ENCODE measurements around the gene APH1A.

The APH1A gene

DNA sequence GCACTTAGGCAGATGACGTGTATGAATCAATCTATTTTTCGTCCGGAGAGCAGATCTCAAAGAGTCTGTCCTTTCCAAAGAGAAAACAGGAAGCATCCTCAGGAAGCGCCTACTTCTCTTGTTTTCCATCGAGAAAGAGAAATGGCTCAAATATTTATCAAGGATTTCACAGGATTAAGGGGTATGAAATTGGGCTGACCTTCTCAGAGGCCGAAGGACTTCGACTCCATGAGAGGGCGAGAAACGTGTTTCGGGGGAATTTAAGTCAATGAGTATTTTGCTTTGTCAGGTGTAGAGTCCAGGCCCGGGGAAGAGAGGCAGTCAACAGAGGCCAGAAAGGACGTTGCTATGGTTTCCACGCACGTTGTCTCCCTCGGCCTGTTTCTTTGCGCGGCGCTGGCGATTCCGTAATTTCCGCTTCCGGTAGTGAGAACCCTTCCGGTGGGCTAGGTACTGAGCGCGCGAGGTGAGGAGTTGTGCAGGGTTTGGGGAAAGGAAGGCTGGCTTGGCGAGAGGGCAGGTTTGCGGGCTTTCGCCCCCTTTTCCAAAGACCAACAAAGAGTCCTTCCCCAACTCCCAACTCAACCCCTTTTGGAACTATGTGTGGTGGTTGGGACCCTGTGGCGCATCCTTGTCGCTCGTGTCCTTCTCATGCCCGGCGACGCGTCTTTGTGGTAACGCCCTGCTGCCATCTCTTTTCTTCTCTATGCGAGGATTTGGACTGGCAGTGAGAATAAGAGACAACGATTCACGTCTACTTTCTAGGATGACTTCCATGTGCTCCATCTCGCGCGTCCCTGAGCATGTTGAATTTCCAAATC lies 24.8 kb upstream of the APH1A start, which contains the start of gene MRPS21:
Gene MRPS21, plus strand, starts transcription at position 429 of the 821 bp plus-strand sequence. CDS start 506 bp downstream, outside the sequence.
- peak within 1 kb of the TSS; percentile 85 for H3K27ac ChIP-seq (ENCODE audit: low read depth, low read length)
- peaks cover 4 to 29% (median 11%) of the 10 kb centered on the region in 5 donors for H3K36me3 ChIP-seq (ENCODE audit: control insufficient read depth in 5 of 5, insufficient read depth in 5 of 5, low read length in 5 of 5)
- peak within 1 kb of the TSS; percentile 77 to 99 (median 90) for H3K4me3 ChIP-seq (ENCODE audit: low read depth in 1 of 5, low read length in 5 of 5)
- peak within 1 kb of the TSS; percentile 70 to 81 (median 75) for H3K9ac ChIP-seq (ENCODE audit: low read length in 5 of 5)
- no peaks in the 10 kb centered on the region for H3K27me3 ChIP-seq (ENCODE audit: control insufficient read depth in 5 of 5, insufficient read depth in 4 of 5, low read length in 5 of 5)
- no peaks in the 10 kb centered on the region for H3K9me3 ChIP-seq (ENCODE audit: control insufficient read depth in 5 of 5, low read length in 5 of 5)
- peaks cover 3 to 19% (median 16%) of the 10 kb centered on the region in 5 donors for H3K4me1 ChIP-seq (ENCODE audit: control insufficient read depth in 5 of 5, insufficient read depth in 5 of 5, low read length in 5 of 5)

DNA sequence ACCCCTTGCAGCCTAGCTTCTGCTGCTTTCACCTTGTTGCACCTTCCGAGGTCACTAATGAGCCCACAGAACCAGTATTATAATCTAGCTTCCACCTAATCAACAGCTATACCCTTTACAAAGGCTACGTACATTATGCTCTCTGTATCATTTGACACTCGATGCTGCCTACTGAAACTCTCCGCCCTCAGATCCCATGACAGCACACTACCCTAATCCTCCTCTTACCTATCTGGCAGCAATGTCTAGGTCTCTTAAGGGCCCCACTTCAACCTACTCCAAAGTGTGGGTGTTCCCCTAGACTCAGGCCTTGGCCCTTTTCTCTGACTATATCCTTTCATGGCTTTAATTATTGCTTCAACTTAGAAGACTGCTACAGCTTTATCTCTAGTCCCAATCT lies 20.0 kb upstream of the APH1A start:
- H3K27ac ChIP-seq (ENCODE audit: low read depth, low read length): no peak overlapping the region
- peaks cover 6 to 14% (median 11%) of the 10 kb centered on the region in 5 donors for H3K36me3 ChIP-seq (ENCODE audit: control insufficient read depth in 5 of 5, insufficient read depth in 5 of 5, low read length in 5 of 5)
- peaks cover 2 to 10% (median 7%) of the 10 kb centered on the region in 5 donors for H3K4me1 ChIP-seq (ENCODE audit: control insufficient read depth in 5 of 5, insufficient read depth in 5 of 5, low read length in 5 of 5)
- no peak overlapping the region for H3K9ac ChIP-seq (ENCODE audit: low read length in 5 of 5)
- H3K9me3 ChIP-seq (ENCODE audit: control insufficient read depth in 5 of 5, low read length in 5 of 5): no peaks in the 10 kb centered on the region
- no peak overlapping the region for H3K4me3 ChIP-seq (ENCODE audit: low read depth in 1 of 5, low read length in 5 of 5)
- H3K27me3 ChIP-seq (ENCODE audit: control insufficient read depth in 5 of 5, insufficient read depth in 4 of 5, low read length in 5 of 5): no peaks in the 10 kb centered on the region

DNA sequence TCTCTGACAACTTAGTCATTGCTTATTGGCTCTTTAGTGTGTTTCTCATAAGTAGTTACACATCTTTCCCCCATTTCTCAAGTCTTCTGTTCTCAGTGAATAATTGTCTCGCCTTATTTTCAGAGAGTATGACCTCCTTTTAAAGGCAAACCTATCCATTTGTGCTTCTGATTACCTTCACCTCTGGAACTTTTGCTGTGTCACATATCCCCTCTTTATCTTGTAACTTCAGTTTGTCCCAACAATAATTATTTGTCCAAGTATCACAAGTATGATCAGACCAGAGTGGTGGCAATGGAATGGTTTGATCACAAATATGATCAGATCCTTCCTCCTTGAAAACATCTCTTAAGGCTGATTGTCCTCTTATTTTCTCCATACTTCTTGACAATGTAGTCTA lies 19.6 kb upstream of the APH1A start:
- Histone ChIP-seq H3K9ac (ENCODE audit: low read length in 5 of 5) (no peak overlapping the region), H3K27ac (ENCODE audit: low read depth, low read length) (no peak overlapping the region), H3K4me3 (ENCODE audit: low read depth in 1 of 5, low read length in 5 of 5) (no peak overlapping the region), H3K27me3 (ENCODE audit: control insufficient read depth in 5 of 5, insufficient read depth in 4 of 5, low read length in 5 of 5) (no peaks in the 10 kb centered on the region), H3K4me1 (ENCODE audit: control insufficient read depth in 5 of 5, insufficient read depth in 5 of 5, low read length in 5 of 5) (peaks cover 2 to 6% (median 5%) of the 10 kb centered on the region in 5 donors), H3K36me3 (ENCODE audit: control insufficient read depth in 5 of 5, insufficient read depth in 5 of 5, low read length in 5 of 5) (peaks cover 6 to 14% (median 11%) of the 10 kb centered on the region in 5 donors), H3K9me3 (ENCODE audit: control insufficient read depth in 5 of 5, low read length in 5 of 5) (no peaks in the 10 kb centered on the region)

DNA sequence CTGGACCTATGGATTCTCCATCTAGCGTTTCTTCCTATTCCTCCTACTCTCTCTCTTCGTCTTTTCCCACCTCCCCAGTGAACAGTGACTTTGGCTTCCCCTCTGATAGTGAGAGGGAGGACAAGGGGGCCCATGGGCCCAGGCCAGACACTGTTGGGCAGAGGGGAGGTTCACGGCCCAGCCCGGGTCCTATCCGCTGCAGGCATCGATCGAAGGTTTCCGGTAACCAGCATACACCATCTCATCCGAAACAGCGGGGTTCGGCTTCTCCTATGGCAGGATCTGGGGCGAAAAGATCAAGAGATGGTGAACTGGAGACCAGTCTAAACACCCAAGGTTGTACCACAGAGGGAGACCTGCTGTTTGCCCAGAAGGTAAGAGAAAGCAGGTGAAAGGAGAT lies 14.4 kb upstream of the APH1A start:
- no peaks in the 10 kb centered on the region for H3K9me3 ChIP-seq (ENCODE audit: control insufficient read depth in 5 of 5, low read length in 5 of 5)
- peak overlapping the region in 2 of 5 donors; percentile 38 to 72 for H3K9ac ChIP-seq (ENCODE audit: low read length in 5 of 5)
- peak overlapping the region; percentile 21 to 85 (median 77) for H3K4me3 ChIP-seq (ENCODE audit: low read depth in 1 of 5, low read length in 5 of 5)
- H3K27me3 ChIP-seq (ENCODE audit: control insufficient read depth in 5 of 5, insufficient read depth in 4 of 5, low read length in 5 of 5): no peaks in the 10 kb centered on the region
- peaks cover 6 to 17% (median 11%) of the 10 kb centered on the region in 5 donors for H3K36me3 ChIP-seq (ENCODE audit: control insufficient read depth in 5 of 5, insufficient read depth in 5 of 5, low read length in 5 of 5)
- peaks cover 3 to 26% (median 24%) of the 10 kb centered on the region in 5 donors for H3K4me1 ChIP-seq (ENCODE audit: control insufficient read depth in 5 of 5, insufficient read depth in 5 of 5, low read length in 5 of 5)
- H3K27ac ChIP-seq (ENCODE audit: low read depth, low read length): no peak overlapping the region

DNA sequence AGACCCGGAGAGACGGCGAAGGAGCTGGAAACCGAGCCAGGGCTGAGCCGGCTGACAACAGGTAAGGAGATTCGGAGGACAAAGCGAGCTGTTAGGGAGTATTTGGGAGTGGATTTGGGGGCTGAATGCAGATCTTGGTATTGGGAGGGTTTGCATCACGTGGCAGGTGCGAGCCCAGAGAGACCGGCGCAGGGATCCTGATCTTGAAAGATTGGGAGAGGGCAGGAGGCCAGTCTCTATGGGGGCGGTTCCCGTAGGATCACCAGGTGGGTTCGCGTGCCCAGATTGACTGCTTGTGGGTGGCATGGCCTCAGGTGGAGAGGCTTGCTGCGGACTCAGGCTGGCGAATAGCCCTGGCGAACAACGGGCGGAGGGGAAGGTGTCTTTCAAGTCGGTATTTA lies 13.7 kb upstream of the APH1A start:
- Histone ChIP-seq H3K36me3 (ENCODE audit: control insufficient read depth in 5 of 5, insufficient read depth in 5 of 5, low read length in 5 of 5) (peaks cover 6 to 14% (median 11%) of the 10 kb centered on the region in 5 donors), H3K27me3 (ENCODE audit: control insufficient read depth in 5 of 5, insufficient read depth in 4 of 5, low read length in 5 of 5) (no peaks in the 10 kb centered on the region), H3K27ac (ENCODE audit: low read depth, low read length) (no peak overlapping the region), H3K4me3 (ENCODE audit: low read depth in 1 of 5, low read length in 5 of 5) (peak overlapping the region; percentile 71 to 85 (median 77)), H3K9me3 (ENCODE audit: control insufficient read depth in 5 of 5, low read length in 5 of 5) (no peaks in the 10 kb centered on the region), H3K9ac (ENCODE audit: low read length in 5 of 5) (peak overlapping the region in 4 of 5 donors; percentile 38 to 72 (median 64)), H3K4me1 (ENCODE audit: control insufficient read depth in 5 of 5, insufficient read depth in 5 of 5, low read length in 5 of 5) (peaks cover 3 to 26% (median 24%) of the 10 kb centered on the region in 5 donors)

DNA sequence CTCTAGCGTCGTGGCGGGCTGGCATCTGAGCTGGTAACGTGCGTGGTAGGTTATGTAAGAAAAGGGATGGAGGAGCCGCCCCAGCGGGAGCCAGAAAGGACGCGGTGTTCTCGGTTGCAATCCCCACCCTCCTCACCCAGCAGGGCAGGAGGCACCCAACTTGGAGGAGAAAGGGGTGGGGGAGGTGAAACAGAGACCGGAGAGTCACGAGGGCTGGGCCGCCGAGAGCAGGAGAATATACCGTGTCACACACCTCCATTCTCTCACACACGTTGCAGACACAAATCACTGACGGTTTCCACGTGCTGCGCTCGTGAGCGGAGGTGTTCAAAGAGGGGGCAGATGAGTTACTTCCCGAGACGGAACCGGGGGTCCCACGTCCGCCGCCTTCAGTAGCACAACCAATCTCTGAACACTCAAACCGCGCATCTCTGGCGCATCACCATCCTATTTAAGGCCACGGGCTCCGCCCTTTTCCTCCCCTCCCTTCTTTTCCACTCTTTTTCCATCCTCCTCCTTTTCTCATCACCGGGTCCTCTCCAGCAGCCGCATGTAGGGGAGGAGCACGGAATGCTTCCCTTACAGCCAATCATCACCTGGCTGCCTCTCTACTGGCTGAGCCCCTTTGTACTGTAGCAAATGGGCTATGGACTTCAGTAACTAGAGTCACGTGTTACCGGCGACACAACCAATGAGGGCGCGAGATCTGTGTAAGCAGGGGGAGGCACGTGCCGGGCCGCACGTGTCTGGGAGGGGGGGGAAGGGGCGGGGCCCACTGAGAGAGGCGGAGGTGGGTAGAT lies 13.1 kb upstream of the APH1A start, which contains the start of gene CIART:
Gene CIART, plus strand, starts transcription at position 797 of the 800 bp plus-strand sequence. CDS start 714 bp downstream, outside the sequence.
- Histone ChIP-seq H3K9ac (ENCODE audit: low read length in 5 of 5) (peak within 1 kb of the TSS; percentile 34 to 79 (median 62)), H3K4me1 (ENCODE audit: control insufficient read depth in 5 of 5, insufficient read depth in 5 of 5, low read length in 5 of 5) (peaks cover 3 to 26% (median 24%) of the 10 kb centered on the region in 5 donors), H3K9me3 (ENCODE audit: control insufficient read depth in 5 of 5, low read length in 5 of 5) (no peaks in the 10 kb centered on the region), H3K36me3 (ENCODE audit: control insufficient read depth in 5 of 5, insufficient read depth in 5 of 5, low read length in 5 of 5) (peaks cover 6 to 12% (median 11%) of the 10 kb centered on the region in 5 donors), H3K27me3 (ENCODE audit: control insufficient read depth in 5 of 5, insufficient read depth in 4 of 5, low read length in 5 of 5) (no peaks in the 10 kb centered on the region), H3K4me3 (ENCODE audit: low read depth in 1 of 5, low read length in 5 of 5) (peak within 1 kb of the TSS; percentile 71 to 91 (median 77)), H3K27ac (ENCODE audit: low read depth, low read length) (peak within 1 kb of the TSS; percentile 84)

DNA sequence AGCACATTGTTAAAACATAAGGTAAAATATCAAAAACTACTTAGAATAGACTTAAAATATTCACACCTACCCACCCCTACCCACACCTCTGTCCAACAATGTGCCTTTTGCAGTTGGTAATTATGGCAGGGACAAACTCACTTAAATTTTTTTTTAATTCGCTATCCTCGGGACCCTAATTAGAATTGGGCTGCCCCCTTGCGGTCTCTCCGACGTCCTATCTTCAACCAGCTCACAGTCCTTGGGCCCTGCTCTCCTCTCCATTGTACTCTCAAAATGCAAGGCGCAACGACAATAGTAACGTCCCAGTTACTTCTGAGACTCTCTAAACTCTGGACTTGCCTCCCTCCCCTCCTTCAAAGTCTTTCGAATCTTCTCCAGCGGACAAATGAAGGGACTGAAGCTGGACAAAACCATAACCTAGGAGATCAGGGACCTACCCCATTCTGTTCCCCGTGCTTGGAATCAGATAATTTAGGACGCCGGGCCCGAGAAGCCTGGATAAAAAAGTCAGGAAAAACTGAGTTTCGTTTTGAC lies 12.5 kb upstream of the APH1A start:
- no peaks in the 10 kb centered on the region for H3K9me3 ChIP-seq (ENCODE audit: control insufficient read depth in 5 of 5, low read length in 5 of 5)
- peak overlapping the region; percentile 16 to 79 (median 62) for H3K9ac ChIP-seq (ENCODE audit: low read length in 5 of 5)
- H3K4me1 ChIP-seq (ENCODE audit: control insufficient read depth in 5 of 5, insufficient read depth in 5 of 5, low read length in 5 of 5): peaks cover 3 to 26% (median 24%) of the 10 kb centered on the region in 5 donors
- H3K27me3 ChIP-seq (ENCODE audit: control insufficient read depth in 5 of 5, insufficient read depth in 4 of 5, low read length in 5 of 5): no peaks in the 10 kb centered on the region
- peak overlapping the region; percentile 71 to 91 (median 77) for H3K4me3 ChIP-seq (ENCODE audit: low read depth in 1 of 5, low read length in 5 of 5)
- peaks cover 1 to 7% (median 6%) of the 10 kb centered on the region in 5 donors for H3K36me3 ChIP-seq (ENCODE audit: control insufficient read depth in 5 of 5, insufficient read depth in 5 of 5, low read length in 5 of 5)
- H3K27ac ChIP-seq (ENCODE audit: low read depth, low read length): peak overlapping the region; percentile 84

DNA sequence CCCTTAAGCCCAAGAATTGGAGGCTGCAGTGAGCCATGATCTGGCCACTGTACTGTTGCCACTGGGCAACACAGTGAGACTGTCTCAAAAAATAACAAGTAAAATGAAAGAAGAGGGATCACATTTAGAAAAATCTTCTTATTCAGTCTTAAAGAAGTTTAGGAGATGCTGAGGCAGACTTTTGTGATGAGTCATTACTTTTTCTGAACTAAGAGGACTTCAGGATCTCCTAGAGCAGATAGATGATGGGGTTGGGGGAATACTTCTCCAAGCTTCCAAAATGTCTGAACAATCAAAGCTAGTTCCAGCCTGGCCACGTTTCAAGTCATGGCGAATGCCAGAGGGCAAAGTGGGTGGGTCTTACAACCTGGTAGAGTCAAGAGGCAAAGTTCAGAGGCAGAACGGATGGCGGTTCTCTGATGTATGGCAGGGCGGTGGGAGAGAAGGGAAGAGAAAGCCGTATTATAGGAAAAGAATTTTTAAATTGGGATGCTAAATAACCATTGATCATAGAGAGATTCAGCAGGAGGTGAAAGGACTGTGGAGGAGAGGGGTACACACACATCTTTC lies 11.4 kb upstream of the APH1A start:
- Histone ChIP-seq H3K4me1 (ENCODE audit: control insufficient read depth in 5 of 5, insufficient read depth in 5 of 5, low read length in 5 of 5) (peaks cover 3 to 26% (median 24%) of the 10 kb centered on the region in 5 donors), H3K4me3 (ENCODE audit: low read depth in 1 of 5, low read length in 5 of 5) (no peak overlapping the region), H3K9ac (ENCODE audit: low read length in 5 of 5) (peak overlapping the region in 1 of 5 donors; percentile 79), H3K27me3 (ENCODE audit: control insufficient read depth in 5 of 5, insufficient read depth in 4 of 5, low read length in 5 of 5) (no peaks in the 10 kb centered on the region), H3K36me3 (ENCODE audit: control insufficient read depth in 5 of 5, insufficient read depth in 5 of 5, low read length in 5 of 5) (peaks cover 0 to 4% (median 3%) of the 10 kb centered on the region in 5 donors), H3K9me3 (ENCODE audit: control insufficient read depth in 5 of 5, low read length in 5 of 5) (no peaks in the 10 kb centered on the region), H3K27ac (ENCODE audit: low read depth, low read length) (no peak overlapping the region)

DNA sequence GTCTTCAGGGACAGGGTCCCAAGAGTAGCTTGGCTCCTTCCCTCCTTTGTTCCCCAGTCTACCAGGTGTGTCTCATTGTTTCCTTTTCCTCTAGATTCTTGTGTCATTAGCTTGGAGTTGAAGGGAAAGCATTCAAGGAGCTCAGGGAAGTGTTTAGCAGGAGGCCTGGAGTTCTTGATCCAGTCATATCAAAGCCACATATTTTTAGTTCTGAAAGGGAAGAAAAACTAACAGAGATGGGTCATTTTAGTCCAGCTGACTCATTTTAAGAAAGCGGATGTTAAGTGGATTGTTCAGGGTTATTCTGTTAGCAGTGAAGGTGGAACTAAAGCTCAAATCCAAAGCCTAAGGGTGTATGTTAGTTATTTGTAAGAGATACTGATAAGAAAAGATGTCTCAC lies 4.5 kb upstream of the APH1A start:
- no peaks in the 10 kb centered on the region for H3K36me3 ChIP-seq (ENCODE audit: control insufficient read depth in 5 of 5, insufficient read depth in 5 of 5, low read length in 5 of 5)
- no peak overlapping the region for H3K27ac ChIP-seq (ENCODE audit: low read depth, low read length)
- H3K4me3 ChIP-seq (ENCODE audit: low read depth in 1 of 5, low read length in 5 of 5): peak overlapping the region; percentile 7 to 62 (median 55)
- no peaks in the 10 kb centered on the region for H3K9me3 ChIP-seq (ENCODE audit: control insufficient read depth in 5 of 5, low read length in 5 of 5)
- peaks cover 9 to 36% (median 31%) of the 10 kb centered on the region in 5 donors for H3K4me1 ChIP-seq (ENCODE audit: control insufficient read depth in 5 of 5, insufficient read depth in 5 of 5, low read length in 5 of 5)
- peak overlapping the region in 3 of 5 donors; percentile 21 to 52 (median 34) for H3K9ac ChIP-seq (ENCODE audit: low read length in 5 of 5)
- no peaks in the 10 kb centered on the region for H3K27me3 ChIP-seq (ENCODE audit: control insufficient read depth in 5 of 5, insufficient read depth in 4 of 5, low read length in 5 of 5)
